CD14-positive monocyte (primary cell): ENCODE data around the gene RNF213. TPM values are rescaled to one million over a fixed set of nuclear protein-coding genes. Genes with fewer than 3 reads are reported as not detected.

ENCODE experiments used
- DNase-seq, 3 donors: peaks; one replicate each; pipeline ENCODE4 v3.0.0-alpha.2; 2011 to 2022
- H2AFZ ChIP-seq: 2 replicates; pipeline ENCODE4 v1.6.0; 2012; ENCODE audit warnings: mild to moderate bottlenecking, low read depth, low read length, inconsistent platforms; ENCODE audit not compliant: insufficient read depth, poor library complexity, severe bottlenecking
- H3K27ac ChIP-seq, 2 donors: 1 replicate in 1 of 2; 2 replicates in 1 of 2; pipeline ENCODE4 v1.5.1; 2012 to 2013; ENCODE audit warnings: low read length in 2 of 2, control low read depth in 1 of 2, inconsistent platforms in 1 of 2, low read depth in 1 of 2, mild to moderate bottlenecking in 1 of 2
- H3K27me3 ChIP-seq, 2 donors: one replicate each; pipeline versions ENCODE4 v1.6.0 to v1.6.1; 2011 to 2013; ENCODE audit warnings: low read length in 2 of 2; ENCODE audit not compliant: control insufficient read depth in 2 of 2, insufficient read depth in 2 of 2
- H3K36me3 ChIP-seq, 2 donors: replicated peaks in 1 of 2; 1 replicate in 1 of 2; 2 replicates in 1 of 2; pipeline versions ENCODE4 v1.5.1 to v1.6.1; 2012 to 2013; ENCODE audit warnings: low read length in 2 of 2, control low read depth in 1 of 2, inconsistent platforms in 1 of 2, mild to moderate bottlenecking in 1 of 2; ENCODE audit not compliant: insufficient read depth in 2 of 2, control insufficient read depth in 1 of 2
- H3K4me1 ChIP-seq, 2 donors: 1 replicate in 1 of 2; 2 replicates in 1 of 2; pipeline versions ENCODE4 v1.5.1 to v1.6.1; 2012 to 2013; ENCODE audit warnings: low read length in 2 of 2, control low read depth in 1 of 2, inconsistent platforms in 1 of 2, mild to moderate bottlenecking in 1 of 2, moderate library complexity in 1 of 2; ENCODE audit not compliant: insufficient read depth in 2 of 2, control insufficient read depth in 1 of 2
- H3K4me2 ChIP-seq: replicated peaks from 2 replicates; pipeline ENCODE3; 2012; ENCODE audit warnings: low read length, moderate library complexity, mild to moderate bottlenecking; ENCODE audit not compliant: poor library complexity, severe bottlenecking; ENCODE audit errors: extremely low read depth
- H3K4me3 ChIP-seq, 3 experiments: fragments of 200-600 bp in 1 of 3; sonication (generic) in 1 of 3; replicated peaks in 1 of 3; 1 replicate in 2 of 3; 2 replicates in 1 of 3; pipeline ENCODE4 v1.5.1; 2011 to 2013; ENCODE audit warnings: low read length in 3 of 3, mild to moderate bottlenecking in 3 of 3, control low read depth in 2 of 3, low read depth in 2 of 3, inconsistent platforms in 1 of 3, moderate library complexity in 1 of 3
- H3K79me2 ChIP-seq: 2 replicates; pipeline ENCODE4 v1.6.0; 2012; ENCODE audit warnings: mild to moderate bottlenecking, control low read depth, inconsistent platforms, low read length, moderate library complexity; ENCODE audit not compliant: insufficient read depth
- H3K9ac ChIP-seq: 2 replicates; pipeline ENCODE4 v1.6.0; 2017; ENCODE audit warnings: low read length, mild to moderate bottlenecking; ENCODE audit not compliant: insufficient read depth, poor library complexity, severe bottlenecking
- H3K9me3 ChIP-seq, 2 donors: replicated peaks in 1 of 2; 1 replicate in 1 of 2; 2 replicates in 1 of 2; pipeline versions ENCODE4 v1.5.1 to v1.6.1; 2012 to 2013; ENCODE audit warnings: low read length in 2 of 2, control low read depth in 1 of 2; ENCODE audit not compliant: control insufficient read depth in 1 of 2, insufficient read depth in 1 of 2
- H4K20me1 ChIP-seq: 2 replicates; pipeline ENCODE4 v1.6.0; 2012; ENCODE audit warnings: mild to moderate bottlenecking, low read length, control low read depth, moderate library complexity; ENCODE audit not compliant: insufficient read depth
- H3K27ac Mint-ChIP-seq, 7 donors: one replicate each; pipeline ENCODE4 v1.8.0; 2020; ENCODE audit warnings: mild to moderate bottlenecking in 7 of 7, mixed read lengths in 7 of 7, moderate library complexity in 6 of 7, inconsistent platforms in 2 of 7
- H3K27me3 Mint-ChIP-seq, 3 donors: one replicate each; pipeline ENCODE4 v1.8.0; 2021 to 2022; ENCODE audit warnings: low read depth in 3 of 3, mild to moderate bottlenecking in 3 of 3, mixed read lengths in 3 of 3, moderate library complexity in 3 of 3, inconsistent platforms in 1 of 3
- H3K36me3 Mint-ChIP-seq, 2 donors: one replicate each; pipeline ENCODE4 v1.8.0; 2020; ENCODE audit warnings: mixed read lengths in 2 of 2, inconsistent platforms in 1 of 2, mild to moderate bottlenecking in 1 of 2
- H3K4me1 Mint-ChIP-seq: one replicate; pipeline ENCODE4 v1.8.0; 2020; ENCODE audit warnings: mild to moderate bottlenecking, mixed read lengths
- H3K4me3 Mint-ChIP-seq, 2 donors: one replicate each; pipeline ENCODE4 v1.8.0; 2020; ENCODE audit warnings: mild to moderate bottlenecking in 2 of 2, mixed read lengths in 2 of 2, moderate library complexity in 1 of 2
- H3K9me3 Mint-ChIP-seq, 7 donors: one replicate each; pipeline ENCODE4 v1.8.0; 2020 to 2022; ENCODE audit warnings: mixed read lengths in 7 of 7, mild to moderate bottlenecking in 6 of 7, moderate library complexity in 6 of 7, inconsistent platforms in 2 of 7
- CTCF ChIP-seq: fragments of 200-600 bp; IDR thresholded peaks from one replicate; pipeline ENCODE4 v1.8.0; 2022; ENCODE audit warnings: antibody characterized with exemption, mild to moderate bottlenecking
- WGBS: methylation state at CpG from one replicate; pipeline ENCODE4 v1.1.5; 2013; ENCODE audit warnings: missing lambda C conversion rate; ENCODE audit not compliant: insufficient coverage; 5-methylcytosine and 5-hydroxymethylcytosine counted together
- intact Hi-C, 2 donors: fragments of 100-400 bp; cut with micrococcal nuclease; formaldehyde crosslinking; loops; one replicate each; pipeline versions ENCODE4 v1.15.0 to v1.15.1; 2023
- polyA plus RNA-seq, 3 donors: library from polyadenylated mRNA; depleted of rRNA in 1 of 3; unstranded in 2 of 3; stranded (reverse) in 1 of 3; fragments of 300-500 nt in 2 of 3; fragments of >200 nt in 1 of 3; fragmentation: Illumina TruSeq in 2 of 3; gene quantifications; 1 replicate in 2 of 3; 2 replicates in 1 of 3; pipeline ENCODE4 v1.2.3, GENCODE V29; 2012 to 2021

RNF213 gene
- polyA plus RNA-seq, 3 donors = 10.3 to 196 (median 18.1) TPM

DNA sequence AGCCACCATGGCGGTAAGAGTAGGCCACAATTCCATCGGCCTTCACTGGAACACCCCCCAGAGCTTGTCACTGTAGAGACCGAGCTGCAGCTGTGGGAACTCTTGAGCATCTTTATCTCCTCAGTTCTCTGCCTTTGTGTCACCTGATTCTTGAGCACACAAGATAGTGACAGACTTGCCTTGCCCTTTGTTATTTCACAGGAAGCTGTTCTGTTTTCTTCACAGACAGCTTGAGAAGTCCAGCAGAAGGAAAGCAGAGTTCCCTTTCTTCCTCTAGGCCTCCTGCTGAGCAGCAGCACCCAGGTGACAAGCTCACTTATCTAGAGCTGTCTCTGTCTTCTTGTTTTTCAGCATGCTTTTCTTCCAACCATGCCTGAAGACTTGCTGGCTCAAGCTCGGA, 115.9 kb downstream of the RNF213 start:
- intact Hi-C loops = no loop called here
- Mint-ChIP-seq H3K27me3 (no peaks in the 10 kb centered on the region), H3K9me3 (no peaks in the 10 kb centered on the region), H3K4me1 (no peaks in the 10 kb centered on the region), H3K36me3 (peaks cover 97 to 100% of the 10 kb centered on the region in 2 donors), H3K27ac (peak overlapping the region in 1 of 7 donors; percentile 13), H3K4me3 (no peak overlapping the region)
- 96% methylated on average over 3 of the region's 4 CpGs for WGBS
- Histone ChIP-seq H3K4me3 (no peak overlapping the region), H3K4me2 (no peak overlapping the region), H4K20me1 (peaks cover 80% of the 10 kb centered on the region), H3K79me2 (no peaks in the 10 kb centered on the region), H3K9me3 (no peaks in the 10 kb centered on the region), H2AFZ (no peak overlapping the region), H3K9ac (no peak overlapping the region), H3K4me1 (no peaks in the 10 kb centered on the region), H3K36me3 (peaks cover 99 to 100% of the 10 kb centered on the region in 2 donors), H3K27me3 (no peaks in the 10 kb centered on the region), H3K27ac (no peak overlapping the region)
- DNase-seq = no peak
- no peak for TF ChIP-seq CTCF

DNA sequence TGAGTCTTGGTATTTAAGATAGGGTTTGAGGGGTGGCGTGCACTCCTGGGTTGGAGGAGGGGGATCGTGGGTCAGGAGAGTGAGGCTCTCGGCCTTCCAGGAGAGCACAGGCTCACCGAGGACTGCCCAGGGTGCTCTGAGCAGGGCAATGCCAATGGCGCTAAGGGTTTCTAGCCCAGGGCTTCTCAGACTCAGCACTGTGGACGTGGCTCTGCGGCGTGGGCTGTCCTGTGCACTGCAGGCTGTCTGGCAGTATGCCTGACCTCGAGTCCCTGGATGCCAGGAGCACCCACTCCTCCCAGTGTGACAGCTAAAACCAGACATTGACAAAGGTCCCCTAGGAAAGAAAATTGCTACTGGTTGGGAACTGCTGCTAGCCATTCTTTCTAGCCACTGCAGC, 117.1 kb downstream of the RNF213 start:
- Histone ChIP-seq H3K36me3 (peaks cover 99 to 100% of the 10 kb centered on the region in 2 donors), H3K27me3 (no peaks in the 10 kb centered on the region), H3K9ac (no peak overlapping the region), H3K4me3 (no peak overlapping the region), H2AFZ (no peak overlapping the region), H3K4me1 (no peaks in the 10 kb centered on the region), H3K27ac (no peak overlapping the region), H3K79me2 (no peaks in the 10 kb centered on the region), H4K20me1 (peaks cover 90% of the 10 kb centered on the region), H3K4me2 (no peak overlapping the region), H3K9me3 (no peaks in the 10 kb centered on the region)
- TF ChIP-seq CTCF = no peak
- H3K4me1 Mint-ChIP-seq = no peaks in the 10 kb centered on the region
- H3K36me3 Mint-ChIP-seq = peaks cover 95 to 100% of the 10 kb centered on the region in 2 donors
- no peak overlapping the region for H3K4me3 Mint-ChIP-seq
- intact Hi-C loops = no loop called here
- no peak for DNase-seq
- 97% methylated on average over 9 of the region's 9 CpGs for WGBS
- H3K27ac Mint-ChIP-seq = peak overlapping the region in 1 of 7 donors; percentile 19
- no peaks in the 10 kb centered on the region for H3K27me3 Mint-ChIP-seq
- H3K9me3 Mint-ChIP-seq = no peaks in the 10 kb centered on the region
